ENCODE data around the gene IL31.

The IL31 gene

GRCh38 chr12:122187466-122187865 lies 13.4 kb upstream of the IL31 start:
- no peak for TF ChIP-seq CTCF (IDR thresholded peaks at IDR 0.05)

- no peak for TF ChIP-seq CTCF (IDR thresholded peaks at IDR 0.05)
Observed at GRCh38 chr12:122185494-122186082, 11.6 kb upstream of the IL31 start.

- TF ChIP-seq CTCF (IDR thresholded peaks at IDR 0.05): no peak
Observed at GRCh38 chr12:122185079-122185478, 11.1 kb upstream of the IL31 start.

- TF ChIP-seq CTCF (IDR thresholded peaks at IDR 0.05): no peak
Observed at GRCh38 chr12:122184517-122184916, 10.5 kb upstream of the IL31 start.

- no peak for TF ChIP-seq CTCF (IDR thresholded peaks at IDR 0.05)
Observed at GRCh38 chr12:122183588-122183940, 9.5 kb upstream of the IL31 start.

- TF ChIP-seq CTCF (IDR thresholded peaks at IDR 0.05): no peak
Observed at GRCh38 chr12:122182887-122183587, 9.0 kb upstream of the IL31 start, which contains the start of gene LRRC43. TSS of gene LRRC43 (plus strand) at chr12:122183123. CDS start at chr12:122183145, 22 bp downstream.

- TF ChIP-seq CTCF (IDR thresholded peaks at IDR 0.05): no peak
Observed at GRCh38 chr12:122172262-122172939, 1.6 kb downstream of the IL31 start.

Measured in LNCAP (cell line).